GM04503 (cell line): ENCODE results near the gene KLHL34.

Source experiments
- DNase-seq: peaks from one replicate; pipeline ENCODE4 v3.0.0-alpha.2; 2012; ENCODE audit warnings: low read depth

KLHL34 gene, protein sequence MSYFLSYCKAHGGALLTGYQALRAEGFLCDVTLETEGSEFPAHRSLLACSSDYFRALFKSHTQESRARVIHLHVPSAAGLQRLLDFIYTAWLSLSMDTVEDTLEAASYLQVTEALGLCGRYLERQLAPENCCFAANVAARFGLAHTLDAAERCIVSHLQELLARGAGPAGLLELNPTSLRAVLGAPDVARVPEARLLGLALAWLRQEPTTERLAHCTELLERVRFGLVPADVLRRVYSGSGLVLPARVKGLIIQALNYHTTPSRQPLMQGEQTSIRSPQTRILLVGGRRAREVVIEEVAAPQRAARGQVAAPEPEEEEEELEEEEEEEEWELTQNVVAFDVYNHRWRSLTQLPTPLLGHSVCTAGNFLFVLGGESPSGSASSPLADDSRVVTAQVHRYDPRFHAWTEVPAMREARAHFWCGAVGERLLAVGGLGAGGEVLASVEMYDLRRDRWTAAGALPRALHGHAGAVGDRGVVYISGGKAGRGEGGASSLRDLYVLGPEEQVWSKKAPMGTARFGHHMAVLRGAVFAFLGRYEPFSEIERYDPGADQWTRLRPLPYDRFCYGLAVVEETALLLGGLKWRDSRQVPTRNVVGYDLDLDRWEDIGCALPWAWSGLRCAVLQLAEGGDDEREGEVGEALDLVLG

DNA sequence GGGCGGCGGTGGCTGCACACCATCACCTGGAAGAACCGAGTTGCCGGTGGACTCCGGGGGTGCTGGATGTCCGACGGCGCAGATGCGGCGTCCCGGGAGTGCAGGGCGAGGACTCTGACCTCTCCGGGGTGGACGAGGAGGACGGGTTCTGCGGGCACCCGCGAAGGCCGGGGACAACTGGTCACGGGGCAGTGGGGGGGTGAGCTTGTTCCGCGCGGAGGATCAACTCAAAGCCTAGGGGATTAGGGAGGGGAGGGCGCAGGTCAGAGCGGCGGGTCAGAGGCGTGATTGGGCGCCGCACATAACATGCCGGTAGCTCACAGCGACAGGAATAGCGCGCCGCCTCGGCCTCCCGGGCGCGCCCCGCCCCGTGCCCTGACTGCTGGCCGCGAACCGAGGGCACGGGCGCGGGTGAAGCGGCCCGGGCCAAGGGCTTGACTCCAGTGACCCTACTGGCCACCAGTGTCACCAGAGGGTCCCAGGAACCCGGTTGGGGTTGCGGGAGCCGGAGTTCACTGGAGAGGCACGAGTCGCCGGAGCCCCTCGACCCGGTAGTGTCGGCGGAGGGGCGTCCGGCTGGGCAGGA, at the start of gene KLHL34:
Gene KLHL34 (minus strand): TSS at position 179 of the 586 bp plus-strand sequence. CDS start 542 bp downstream, outside the sequence.
- DNase-seq: no peak

DNA sequence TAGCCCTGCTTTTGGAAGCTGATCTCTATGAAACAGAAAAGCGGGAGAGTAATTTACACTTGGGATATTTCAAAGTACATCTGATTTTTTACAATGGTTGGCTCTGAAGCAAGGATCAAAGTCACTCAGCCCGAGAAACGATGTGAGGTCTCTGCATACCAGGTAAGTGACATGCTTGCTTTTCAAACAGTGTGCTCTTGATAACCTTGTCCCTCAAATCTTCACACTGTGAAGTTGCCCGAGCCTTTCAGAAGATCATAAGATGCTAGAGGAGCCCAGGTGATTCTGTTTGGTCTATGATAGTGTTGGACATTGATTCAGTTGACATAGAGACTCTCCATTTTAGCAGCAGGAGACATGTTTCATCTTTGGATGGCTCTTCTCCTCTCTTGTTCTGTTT, 47.1 kb upstream of the KLHL34 start:
- DNase-seq: no peak

DNA sequence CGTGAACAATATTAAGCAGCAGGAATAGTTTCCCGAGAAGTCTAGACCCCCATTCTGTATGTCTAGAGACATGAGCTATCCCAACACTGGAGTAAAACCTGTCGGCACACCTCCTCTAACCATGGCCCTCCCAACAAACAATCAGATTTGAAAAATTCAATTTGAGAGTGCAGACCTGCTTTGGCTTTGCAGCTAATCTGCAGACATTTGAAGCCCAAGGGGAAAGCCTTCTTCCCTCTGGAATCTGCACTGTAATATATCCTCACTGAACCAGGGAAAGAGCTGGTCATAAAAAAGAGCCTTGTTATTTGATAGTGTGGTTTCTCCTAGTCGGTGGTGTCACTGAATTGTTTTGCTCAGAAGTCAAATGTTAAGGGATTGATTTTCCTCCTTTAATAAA, 44.6 kb upstream of the KLHL34 start:
- DNase-seq: no peak

DNA sequence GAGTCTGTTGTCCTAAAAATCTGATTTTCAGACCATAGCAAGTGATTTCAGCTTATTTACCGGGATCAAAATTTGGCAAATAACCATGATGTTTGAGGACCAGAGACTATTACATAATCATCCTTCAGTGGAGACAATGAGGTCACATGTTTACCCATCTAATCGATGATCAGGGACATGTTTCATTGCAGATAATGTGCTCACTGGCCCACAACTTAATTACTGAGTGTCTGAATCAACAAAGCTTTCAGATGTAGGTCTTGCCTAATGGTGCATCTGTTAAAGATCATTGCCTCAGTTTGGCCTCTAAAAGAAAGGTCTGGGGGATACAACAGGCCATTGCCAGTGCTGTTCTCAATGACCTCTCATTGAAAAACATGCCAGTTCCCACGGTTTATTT, 42.8 kb upstream of the KLHL34 start:
- no peak for DNase-seq

DNA sequence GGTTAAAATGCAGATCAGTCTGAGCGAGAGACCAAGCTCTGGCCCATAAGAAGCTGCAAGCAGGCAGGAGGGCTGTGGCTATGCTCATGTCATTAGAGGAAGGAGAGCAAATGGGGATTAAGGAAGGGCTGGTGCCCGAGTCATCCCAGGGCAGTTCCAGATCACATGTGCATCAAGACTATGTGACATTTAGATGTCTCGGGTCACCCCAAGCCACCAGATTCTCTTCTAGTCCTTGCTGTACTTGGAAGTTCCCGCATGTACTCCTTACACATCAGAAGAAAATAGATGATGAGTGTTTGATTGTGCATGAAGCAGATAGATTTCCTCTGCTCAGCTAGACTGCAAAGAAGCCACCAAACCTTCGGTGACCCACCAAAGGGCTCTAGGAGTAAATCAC, 42.1 kb upstream of the KLHL34 start:
- DNase-seq: no peak

DNA sequence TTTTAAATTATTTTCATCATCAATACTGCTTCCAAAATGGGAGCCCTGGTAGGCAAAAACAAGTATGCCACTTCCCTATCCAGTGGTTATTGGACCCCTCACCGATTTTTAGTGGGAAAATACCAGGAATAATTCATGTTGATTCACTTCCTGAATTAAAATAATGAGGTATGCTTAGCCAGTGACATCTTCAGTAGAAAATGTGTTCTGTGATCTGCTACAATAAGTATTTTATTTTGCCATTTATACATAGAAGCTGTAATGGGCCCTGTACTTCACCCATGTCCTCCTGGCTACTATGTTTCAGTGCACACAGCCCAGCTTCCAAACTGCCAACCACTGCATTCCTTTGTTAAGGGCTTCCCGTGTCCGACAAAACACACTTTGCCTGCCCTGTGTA, 41.0 kb upstream of the KLHL34 start:
- DNase-seq: no peak

DNA sequence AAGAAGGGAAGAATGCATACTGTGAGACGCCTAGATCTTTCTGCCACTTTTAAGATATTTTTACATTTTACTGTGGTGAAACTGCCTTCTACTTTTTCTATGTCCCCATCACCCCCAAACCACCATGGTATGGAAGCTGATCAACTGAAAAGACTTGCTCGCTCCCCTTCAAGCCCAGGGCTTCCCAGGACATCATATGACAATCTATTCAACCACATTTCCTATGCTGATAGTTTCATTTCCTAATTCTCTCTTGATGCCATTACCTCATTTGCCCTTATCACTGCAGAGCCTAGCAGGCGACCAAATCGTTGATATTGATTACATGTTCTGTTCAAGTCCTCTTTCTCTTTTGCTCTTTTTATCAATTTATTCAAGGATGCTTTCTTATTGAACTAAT, 40.1 kb upstream of the KLHL34 start:
- no peak for DNase-seq

DNA sequence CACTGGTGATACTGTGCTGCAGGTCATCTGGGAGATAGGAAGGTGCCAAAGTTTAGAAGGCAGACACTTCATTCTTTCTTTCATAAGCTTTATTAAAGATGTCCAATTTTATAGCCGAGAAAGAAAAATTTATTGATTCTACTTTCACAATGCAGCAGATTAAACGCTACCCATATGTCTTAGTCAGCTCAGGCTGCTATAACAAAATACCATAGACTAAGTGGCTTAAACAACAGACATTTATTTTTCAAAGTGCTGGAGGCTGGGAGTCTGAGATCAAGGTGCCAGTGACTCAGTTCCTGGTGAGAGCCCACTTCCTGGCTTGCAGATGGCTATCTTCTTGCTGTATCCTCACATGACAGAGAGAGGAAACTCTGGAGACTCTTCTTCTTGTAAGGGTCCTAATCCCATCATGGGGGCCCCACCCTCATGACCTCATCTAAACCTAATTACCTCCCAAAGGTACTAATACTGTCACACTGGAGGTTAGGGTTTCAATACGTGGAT, 33.4 kb upstream of the KLHL34 start:
- DNase-seq: no peak

DNA sequence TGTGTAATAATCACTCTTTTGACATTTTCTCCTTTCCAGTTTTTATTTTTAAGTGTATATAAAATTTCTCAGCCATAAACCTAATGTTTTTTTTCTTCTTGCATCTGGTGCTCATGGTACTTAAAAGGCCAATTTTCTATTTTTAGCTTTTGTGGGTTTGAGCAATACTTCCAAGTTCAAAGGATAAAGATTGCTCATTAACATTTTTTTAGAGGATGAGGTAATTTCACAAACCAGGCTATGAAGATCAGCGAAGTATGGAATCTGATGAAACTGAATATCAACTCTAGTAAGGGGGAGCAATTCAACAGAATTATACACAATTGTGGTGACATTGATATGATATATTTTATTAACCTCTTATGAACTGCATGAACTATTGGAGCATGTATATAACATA, 25.8 kb upstream of the KLHL34 start:
- DNase-seq: peak; percentile 4

DNA sequence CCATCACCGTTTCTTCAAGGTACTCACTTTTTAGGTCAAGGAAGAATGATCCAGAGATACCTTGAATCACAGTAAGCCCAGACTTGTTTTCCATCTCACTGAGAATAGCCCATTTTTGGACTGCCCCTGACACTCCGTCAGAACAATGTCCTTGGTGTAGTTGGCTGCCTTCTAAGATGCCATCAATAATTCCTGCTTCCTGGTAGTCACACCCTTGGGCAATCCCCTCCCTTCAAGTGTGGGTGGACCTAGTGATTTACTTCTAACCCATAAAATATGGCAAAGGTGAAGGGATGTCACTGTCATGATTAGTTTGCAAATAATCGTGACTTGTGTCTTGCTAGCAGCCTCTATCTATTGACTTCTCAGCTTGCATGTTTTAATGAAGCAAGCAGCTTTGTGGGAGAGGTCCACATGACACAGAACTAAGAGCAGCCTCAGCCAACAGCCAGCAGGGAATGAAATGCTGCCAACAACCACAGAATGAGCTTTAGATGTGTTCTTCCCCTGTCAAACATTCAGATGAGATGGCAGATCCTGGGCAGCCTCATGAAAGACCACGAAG, 20.0 kb upstream of the KLHL34 start:
- no peak for DNase-seq

DNA sequence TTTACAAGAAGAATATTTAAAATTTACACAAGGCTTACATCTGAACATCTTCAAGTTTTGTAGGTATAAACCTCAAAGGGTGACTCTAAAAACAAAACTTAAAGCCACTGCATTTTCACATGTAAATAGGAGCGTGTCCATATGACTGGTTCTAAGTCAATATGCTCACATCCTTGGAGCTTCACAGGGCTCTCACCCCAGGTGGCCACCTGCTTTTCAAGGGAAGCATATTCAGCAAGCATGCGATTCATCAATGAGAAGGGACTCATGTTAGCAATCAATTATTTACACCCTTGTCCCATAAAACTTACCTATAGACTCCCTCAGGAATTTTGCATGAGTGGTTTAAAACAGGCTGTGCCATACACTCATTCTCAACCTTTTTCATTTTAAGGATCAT, 17.8 kb upstream of the KLHL34 start:
- no peak for DNase-seq

DNA sequence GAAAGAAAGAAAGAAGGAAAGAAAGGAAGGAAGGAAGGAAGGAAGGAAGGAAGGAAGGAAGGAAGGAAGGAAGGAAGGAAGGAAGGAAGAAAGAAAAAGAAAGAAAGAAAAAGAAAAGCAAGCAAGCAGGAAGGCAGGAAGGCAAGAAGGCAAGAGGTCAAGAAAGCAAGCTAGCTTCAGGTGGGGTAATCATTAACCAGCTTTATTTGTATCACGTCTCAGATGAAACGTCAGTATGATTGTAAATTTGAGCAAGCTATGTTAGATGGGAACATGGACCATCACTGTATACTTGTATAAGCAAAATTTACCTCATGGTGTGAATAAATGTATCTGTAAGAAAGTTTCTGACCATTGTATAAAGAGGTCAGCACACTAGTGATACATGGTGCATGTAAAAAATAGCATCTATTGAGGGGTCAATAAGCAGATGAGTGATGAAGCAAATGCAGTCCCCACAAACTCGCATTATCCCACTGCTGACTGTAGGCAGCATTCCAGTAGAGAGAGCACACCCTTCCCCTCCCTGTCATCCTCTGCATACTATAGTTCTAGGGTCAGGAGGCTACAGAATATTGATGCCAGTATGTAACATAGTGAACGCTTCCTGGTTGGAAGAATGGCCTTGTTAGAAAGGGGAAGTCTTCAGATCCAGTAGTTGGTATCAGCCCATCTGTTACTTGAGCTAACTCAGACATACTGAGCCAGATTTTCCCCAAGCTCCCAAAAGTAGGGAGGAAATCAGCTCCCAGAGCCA, 16.5 kb upstream of the KLHL34 start:
- DNase-seq: no peak

DNA sequence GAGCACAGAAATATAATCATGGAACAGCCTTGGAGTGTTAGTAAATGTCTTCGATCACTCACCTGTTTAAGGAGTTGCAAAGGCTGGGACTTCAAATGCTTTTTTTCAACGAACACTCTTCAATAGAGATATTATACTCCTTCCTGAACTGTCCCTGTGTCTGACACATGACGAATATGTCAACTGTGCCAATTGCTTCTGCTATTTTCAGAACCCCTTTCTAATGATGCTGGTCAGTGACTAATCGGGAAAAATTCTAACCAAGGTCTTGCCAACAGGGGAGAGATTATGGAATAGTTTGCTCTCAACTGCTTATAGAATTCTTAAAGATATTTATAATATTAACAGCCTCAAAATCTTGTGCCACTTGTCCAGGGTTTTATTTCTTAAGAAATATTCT, 8.5 kb upstream of the KLHL34 start:
- DNase-seq: no peak

DNA sequence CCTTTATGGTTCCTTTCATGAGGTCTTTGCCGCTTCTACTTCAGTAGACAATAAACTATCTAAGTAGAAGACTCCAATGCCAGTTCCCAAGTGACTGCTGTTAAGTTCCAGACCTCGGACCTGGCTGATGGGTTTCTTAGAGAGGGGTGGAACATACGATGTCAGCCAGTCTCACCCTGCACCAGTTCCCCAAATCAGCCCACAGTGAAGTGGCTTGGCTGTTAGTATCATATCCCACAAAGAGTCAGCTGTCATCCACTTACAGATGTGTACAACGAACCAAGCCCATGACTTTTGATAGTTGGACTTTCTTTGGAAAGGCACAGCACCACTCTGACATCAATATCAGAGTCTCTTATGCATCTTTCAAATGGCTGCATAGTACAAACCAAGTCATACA, 8.1 kb upstream of the KLHL34 start:
- DNase-seq: no peak

DNA sequence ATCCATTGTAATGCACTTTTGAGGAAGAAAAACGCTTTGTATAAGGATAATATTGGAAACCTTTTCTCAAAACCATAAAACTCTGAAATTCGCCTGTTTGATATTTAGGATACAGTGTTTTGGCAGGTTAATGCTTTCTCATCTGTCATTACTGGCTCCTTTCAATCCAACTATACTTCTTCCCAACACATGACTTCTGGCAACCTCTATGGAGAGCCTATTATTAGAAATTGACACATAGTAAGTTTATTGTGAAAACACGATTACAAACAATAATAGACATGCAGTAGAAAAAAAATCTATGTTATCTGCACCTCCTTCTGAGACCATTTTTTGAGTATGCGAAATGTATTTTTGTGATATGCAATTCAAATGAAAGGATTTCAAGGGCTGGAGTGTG, 4.6 kb upstream of the KLHL34 start:
- no peak for DNase-seq

DNA sequence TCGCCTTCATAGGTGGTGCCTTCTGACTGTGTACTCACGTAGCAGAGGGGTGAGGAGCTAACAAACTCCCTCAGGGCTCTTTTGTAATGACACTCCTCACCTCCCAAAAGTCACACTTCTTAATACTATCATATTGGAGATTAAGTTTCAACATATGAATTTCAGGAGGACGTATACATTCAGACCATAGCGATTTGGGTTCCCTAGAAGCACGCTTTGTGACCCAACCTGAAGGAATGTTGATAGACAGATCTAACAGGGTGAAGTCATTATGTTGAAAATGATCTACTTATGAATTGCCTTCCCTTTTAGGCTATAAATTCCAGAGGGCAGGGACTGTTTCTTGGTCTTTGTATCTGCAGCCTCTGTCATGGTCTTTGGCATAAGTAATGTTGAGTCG, 3.2 kb upstream of the KLHL34 start:
- DNase-seq: no peak

DNA sequence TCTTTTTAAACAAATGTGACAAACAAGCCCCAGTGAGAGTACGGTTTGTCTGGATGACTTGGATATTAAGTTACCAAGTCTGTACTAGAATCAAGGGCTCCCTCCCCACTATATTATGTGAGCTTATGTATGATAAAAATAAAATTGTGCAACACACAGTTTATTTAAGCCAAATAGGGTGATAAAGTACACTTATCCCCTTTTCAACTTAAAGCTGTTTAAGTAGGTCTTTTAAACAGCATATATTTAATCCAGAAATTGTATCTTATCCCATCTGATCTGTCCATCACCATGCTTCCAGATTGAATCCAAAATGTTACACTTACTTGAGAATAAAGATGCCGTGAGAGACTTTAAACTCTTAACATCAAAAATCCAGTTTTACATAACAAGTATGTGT, 2.0 kb upstream of the KLHL34 start:
- DNase-seq: no peak

DNA sequence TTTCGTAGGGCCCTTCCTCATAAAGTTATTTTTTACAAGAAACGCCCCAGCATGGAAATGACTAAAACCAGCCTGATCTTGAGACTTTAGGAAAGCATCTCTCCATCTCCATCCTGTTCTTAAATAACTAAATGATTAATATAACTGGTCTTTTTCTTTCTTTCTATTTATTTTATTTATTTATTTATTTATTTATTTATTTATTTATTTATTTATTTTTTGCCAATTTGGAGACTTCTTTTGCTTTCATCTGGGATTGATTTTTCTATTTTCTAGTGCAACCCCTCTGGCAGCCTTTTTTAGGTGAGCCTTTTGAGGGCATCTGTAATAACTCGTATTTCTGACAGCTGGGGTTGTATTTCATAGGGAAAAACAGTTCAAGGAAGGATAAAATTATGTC, 1.2 kb upstream of the KLHL34 start:
- DNase-seq: no peak

DNA sequence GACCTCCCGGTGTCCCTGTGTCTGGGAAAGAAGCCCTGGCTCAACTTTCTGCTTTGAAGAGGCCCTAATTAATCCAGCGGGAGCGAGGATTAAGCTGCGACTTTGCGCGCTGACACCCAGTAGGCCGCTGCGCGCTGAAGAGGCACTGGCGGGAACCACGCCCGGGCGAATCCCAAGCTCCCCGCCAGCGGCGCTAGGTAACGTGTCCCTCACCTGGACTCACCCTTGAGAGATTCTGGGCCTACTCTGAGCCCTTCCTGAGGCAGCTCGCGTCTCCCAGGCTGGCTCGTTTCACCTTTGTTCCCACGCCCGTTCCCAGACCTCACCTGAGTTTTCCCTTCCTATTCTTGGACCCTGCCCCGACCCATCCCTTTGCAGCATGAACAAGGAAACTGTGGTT, 616 bp upstream of the KLHL34 start:
- no peak for DNase-seq

DNA sequence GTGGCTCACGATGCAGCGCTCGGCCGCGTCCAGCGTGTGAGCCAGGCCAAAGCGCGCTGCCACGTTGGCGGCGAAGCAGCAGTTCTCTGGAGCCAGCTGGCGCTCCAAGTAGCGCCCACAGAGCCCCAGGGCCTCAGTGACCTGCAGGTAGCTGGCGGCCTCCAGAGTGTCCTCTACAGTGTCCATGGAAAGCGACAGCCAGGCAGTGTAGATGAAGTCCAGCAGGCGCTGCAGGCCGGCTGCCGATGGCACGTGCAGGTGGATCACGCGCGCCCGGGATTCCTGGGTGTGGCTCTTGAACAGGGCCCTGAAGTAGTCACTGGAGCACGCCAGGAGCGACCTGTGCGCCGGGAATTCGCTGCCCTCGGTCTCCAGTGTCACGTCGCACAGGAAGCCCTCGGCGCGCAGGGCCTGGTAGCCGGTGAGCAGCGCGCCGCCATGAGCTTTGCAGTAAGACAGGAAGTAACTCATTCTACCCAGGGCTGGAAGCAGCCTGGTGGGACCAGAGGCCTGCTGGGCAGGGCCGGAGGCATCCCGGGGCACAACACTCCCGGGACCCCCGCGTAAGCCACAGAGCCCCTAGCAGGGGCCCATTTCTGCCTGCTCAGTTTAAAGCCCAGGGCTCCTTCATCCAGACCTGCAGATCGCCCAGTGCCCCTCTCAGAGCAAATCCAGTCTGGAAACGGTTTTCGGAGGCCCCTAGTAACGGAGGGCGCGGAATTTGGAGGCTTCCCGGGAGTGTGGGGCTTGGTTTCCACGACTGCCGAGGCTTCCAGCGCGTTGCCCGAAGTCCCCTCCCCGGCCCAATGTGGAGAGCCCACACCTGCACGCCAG, 595 bp downstream of the KLHL34 start:
- no peak for DNase-seq

DNA sequence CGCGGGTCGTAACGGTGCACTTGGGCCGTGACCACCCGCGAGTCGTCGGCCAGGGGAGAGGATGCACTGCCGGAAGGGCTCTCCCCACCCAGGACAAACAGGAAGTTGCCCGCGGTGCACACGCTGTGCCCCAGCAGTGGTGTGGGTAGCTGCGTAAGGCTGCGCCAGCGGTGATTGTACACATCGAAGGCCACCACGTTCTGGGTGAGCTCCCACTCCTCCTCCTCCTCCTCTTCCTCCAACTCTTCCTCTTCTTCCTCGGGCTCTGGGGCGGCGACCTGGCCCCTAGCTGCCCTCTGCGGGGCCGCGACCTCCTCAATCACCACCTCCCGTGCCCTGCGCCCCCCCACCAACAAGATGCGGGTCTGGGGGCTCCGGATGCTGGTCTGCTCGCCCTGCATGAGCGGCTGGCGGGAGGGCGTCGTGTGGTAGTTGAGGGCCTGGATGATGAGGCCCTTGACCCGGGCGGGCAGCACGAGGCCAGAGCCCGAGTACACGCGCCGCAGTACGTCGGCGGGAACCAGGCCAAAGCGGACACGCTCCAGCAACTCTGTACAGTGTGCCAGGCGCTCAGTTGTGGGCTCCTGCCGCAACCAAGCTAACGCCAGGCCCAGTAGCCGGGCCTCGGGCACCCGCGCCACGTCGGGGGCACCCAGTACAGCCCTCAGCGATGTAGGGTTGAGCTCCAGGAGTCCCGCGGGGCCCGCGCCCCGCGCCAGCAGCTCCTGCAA, 1.4 kb downstream of the KLHL34 start:
- DNase-seq: no peak
